ENCODE data around the gene ERAL1. TPM values are rescaled to one million over a fixed set of nuclear protein-coding genes. Genes with fewer than 3 reads are reported as not detected.
A peak's percentile ranks its signal among the peaks of the same experiment; 100 is the strongest.

Gene ERAL1
- total and polyA plus RNA-seq, 5 donors = 25.9 to 30.1 (median 28.7) TPM

- H3K9me3 ChIP-seq (ENCODE audit: control insufficient read depth, low read length) = no peaks in the 10 kb centered on the region
- no peak for DNase-seq
- H3K27ac ChIP-seq (ENCODE audit: low read length) = no peak overlapping the region
- H3K4me1 ChIP-seq (ENCODE audit: control insufficient read depth, insufficient read depth, low read length) = no peaks in the 10 kb centered on the region
- H3K27me3 ChIP-seq (ENCODE audit: control insufficient read depth, insufficient read depth) = no peaks in the 10 kb centered on the region
- no peak overlapping the region for H3K4me3 ChIP-seq (ENCODE audit: low read length)
- no peak for ATAC-seq
- intact Hi-C loops (cut with DNase I) = no loop called here
- 72% methylated on average over 9 of the region's 9 CpGs for WGBS
Measured at GRCh38 chr17:28879886-28880571, 25.2 kb downstream of the ERAL1 start.

- Histone ChIP-seq H3K4me3 (ENCODE audit: low read length) (no peak overlapping the region), H3K4me1 (ENCODE audit: control insufficient read depth, insufficient read depth, low read length) (no peaks in the 10 kb centered on the region), H3K27me3 (ENCODE audit: control insufficient read depth, insufficient read depth) (no peaks in the 10 kb centered on the region), H3K9me3 (ENCODE audit: control insufficient read depth, low read length) (no peaks in the 10 kb centered on the region), H3K27ac (ENCODE audit: low read length) (no peak overlapping the region)
- WGBS = 86% methylated on average over 10 of the region's 10 CpGs
- intact Hi-C loops (cut with DNase I) = no loop called here
- DNase-seq = no peak
- no peak for ATAC-seq
Measured at GRCh38 chr17:28880572-28880945, 25.7 kb downstream of the ERAL1 start.

- no peaks in the 10 kb centered on the region for H3K9me3 ChIP-seq (ENCODE audit: control insufficient read depth, low read length)
- H3K27me3 ChIP-seq (ENCODE audit: control insufficient read depth, insufficient read depth) = no peaks in the 10 kb centered on the region
- intact Hi-C loops (cut with DNase I) = no loop called here
- no peak for DNase-seq
- no peak overlapping the region for H3K4me3 ChIP-seq (ENCODE audit: low read length)
- H3K4me1 ChIP-seq (ENCODE audit: control insufficient read depth, insufficient read depth, low read length) = no peaks in the 10 kb centered on the region
- 94% methylated on average over 17 of the region's 17 CpGs for WGBS
- H3K27ac ChIP-seq (ENCODE audit: low read length) = no peak overlapping the region
- ATAC-seq = no peak
Measured at GRCh38 chr17:28881533-28882056, 26.8 kb downstream of the ERAL1 start.

GRCh38 chr17:28882154-28882895, 27.5 kb downstream of the ERAL1 start:
- ATAC-seq (no peak), DNase-seq (no peak)
- Histone ChIP-seq H3K9me3 (ENCODE audit: control insufficient read depth, low read length) (no peaks in the 10 kb centered on the region), H3K4me1 (ENCODE audit: control insufficient read depth, insufficient read depth, low read length) (no peaks in the 10 kb centered on the region), H3K4me3 (ENCODE audit: low read length) (no peak overlapping the region), H3K27me3 (ENCODE audit: control insufficient read depth, insufficient read depth) (no peaks in the 10 kb centered on the region), H3K27ac (ENCODE audit: low read length) (no peak overlapping the region)
- intact Hi-C loops (cut with DNase I) = no loop called here
- WGBS = 92% methylated on average over 18 of the region's 18 CpGs

- no peak overlapping the region for H3K4me3 ChIP-seq (ENCODE audit: low read length)
- no peaks in the 10 kb centered on the region for H3K4me1 ChIP-seq (ENCODE audit: control insufficient read depth, insufficient read depth, low read length)
- H3K27ac ChIP-seq (ENCODE audit: low read length) = no peak overlapping the region
- DNase-seq (no peak), ATAC-seq (no peak)
- intact Hi-C loops (cut with DNase I) = no loop called here
- WGBS = 90% methylated on average over 27 of the region's 27 CpGs
- H3K27me3 ChIP-seq (ENCODE audit: control insufficient read depth, insufficient read depth) = no peaks in the 10 kb centered on the region
- no peaks in the 10 kb centered on the region for H3K9me3 ChIP-seq (ENCODE audit: control insufficient read depth, low read length)
Measured at GRCh38 chr17:28883967-28884702, 29.3 kb downstream of the ERAL1 start.

GRCh38 chr17:28885363-28885762, 30.5 kb downstream of the ERAL1 start:
- ATAC-seq = peak in 1 of 2 donors; percentile 4
- DNase-seq = no peak
- intact Hi-C loops (cut with DNase I) = no loop called here
- no peaks in the 10 kb centered on the region for H3K9me3 ChIP-seq (ENCODE audit: control insufficient read depth, low read length)
- no peak overlapping the region for H3K4me3 ChIP-seq (ENCODE audit: low read length)
- H3K27ac ChIP-seq (ENCODE audit: low read length) = no peak overlapping the region
- 86% methylated on average over 4 of the region's 4 CpGs for WGBS
- no peaks in the 10 kb centered on the region for H3K27me3 ChIP-seq (ENCODE audit: control insufficient read depth, insufficient read depth)
- H3K4me1 ChIP-seq (ENCODE audit: control insufficient read depth, insufficient read depth, low read length) = no peaks in the 10 kb centered on the region

- H3K4me3 ChIP-seq (ENCODE audit: low read length) = no peak overlapping the region
- intact Hi-C loops (cut with DNase I) = no loop called here
- 82% methylated on average over 10 of the region's 10 CpGs for WGBS
Measured at GRCh38 chr17:28885951-28886350, 31.1 kb downstream of the ERAL1 start.

GRCh38 chr17:28887871-28888471, 33.2 kb downstream of the ERAL1 start:
- intact Hi-C loops (cut with DNase I) = no loop called here
- DNase-seq = no peak
- peaks cover 9% of the 10 kb centered on the region for H3K4me1 ChIP-seq (ENCODE audit: control insufficient read depth, insufficient read depth, low read length)

More at GRCh38 chr17:28885951-28886350, 31.1 kb downstream of the ERAL1 start:
- Histone ChIP-seq H3K27ac (ENCODE audit: low read length) (no peak overlapping the region), H3K9me3 (ENCODE audit: control insufficient read depth, low read length) (no peaks in the 10 kb centered on the region), H3K4me1 (ENCODE audit: control insufficient read depth, insufficient read depth, low read length) (no peaks in the 10 kb centered on the region), H3K27me3 (ENCODE audit: control insufficient read depth, insufficient read depth) (no peaks in the 10 kb centered on the region)
- no peak for ATAC-seq
- DNase-seq = no peak

GRCh38 chr17:28888832-28889231, 34.0 kb downstream of the ERAL1 start:
- Histone ChIP-seq H3K4me3 (ENCODE audit: low read length) (no peak overlapping the region), H3K27me3 (ENCODE audit: control insufficient read depth, insufficient read depth) (no peaks in the 10 kb centered on the region), H3K4me1 (ENCODE audit: control insufficient read depth, insufficient read depth, low read length) (peaks cover 12% of the 10 kb centered on the region), H3K9me3 (ENCODE audit: control insufficient read depth, low read length) (no peaks in the 10 kb centered on the region), H3K27ac (ENCODE audit: low read length) (no peak overlapping the region)
- no peak for DNase-seq
- intact Hi-C loops (cut with DNase I) = no loop called here
- 90% methylated on average over 7 of the region's 7 CpGs for WGBS
- ATAC-seq = no peak

More at GRCh38 chr17:28887871-28888471, 33.2 kb downstream of the ERAL1 start:
- WGBS = 84% methylated on average over 12 of the region's 12 CpGs
- Histone ChIP-seq H3K27ac (ENCODE audit: low read length) (no peak overlapping the region), H3K4me3 (ENCODE audit: low read length) (no peak overlapping the region), H3K27me3 (ENCODE audit: control insufficient read depth, insufficient read depth) (no peaks in the 10 kb centered on the region), H3K9me3 (ENCODE audit: control insufficient read depth, low read length) (no peaks in the 10 kb centered on the region)
- ATAC-seq = no peak

- intact Hi-C loops (cut with DNase I) = loop anchor here in 1 of 4 donors (10.0 kb wide), 1 partner anchor 125 kb away; no protein-coding TSS in a partner anchor
- 68% methylated on average over 5 of the region's 5 CpGs for WGBS
- Histone ChIP-seq H3K9me3 (ENCODE audit: control insufficient read depth, low read length) (no peaks in the 10 kb centered on the region), H3K4me3 (ENCODE audit: low read length) (no peak overlapping the region), H3K4me1 (ENCODE audit: control insufficient read depth, insufficient read depth, low read length) (peaks cover 12% of the 10 kb centered on the region), H3K27ac (ENCODE audit: low read length) (no peak overlapping the region), H3K27me3 (ENCODE audit: control insufficient read depth, insufficient read depth) (no peaks in the 10 kb centered on the region)
- no peak for DNase-seq
- peak in 1 of 2 donors; percentile 21 for ATAC-seq
Measured at GRCh38 chr17:28889996-28890395, 35.2 kb downstream of the ERAL1 start.
